Adrenal gland (tissue), 5 donors: ENCODE measurements around the gene LAMA2.

Source experiments
- CTCF ChIP-seq, 6 experiments: fragments of 450-650 bp in 4 of 6; fragments of 200-600 bp in 2 of 6; sonication (generic) in 1 of 6; IDR thresholded peaks; 1 replicate in 5 of 6; 2 replicates in 1 of 6; pipeline versions ENCODE4 v1.5.1 to v1.8.0; 2016 to 2021; ENCODE audit warnings: antibody characterized with exemption in 6 of 6, mild to moderate bottlenecking in 2 of 6, moderate library complexity in 1 of 6
- POLR2A ChIP-seq, 2 donors: fragments of 450-650 bp; IDR thresholded peaks; one replicate each; pipeline ENCODE4 v1.6.1; 2017; ENCODE audit warnings: antibody characterized with exemption in 2 of 2, mild to moderate bottlenecking in 2 of 2, moderate library complexity in 1 of 2
- donor health status: DM: no; HTN: no; CAD: no.

- no peak for TF ChIP-seq CTCF (IDR thresholded peaks at IDR 0.05)
- TF ChIP-seq POLR2A (IDR thresholded peaks at IDR 0.05) = no peak
Observed at GRCh38 chr6:129215916-129216520, 333.1 kb downstream of the LAMA2 start.
